LNCaP clone FGC (cell line): ENCODE measurements around the gene BACH2.
"Not testable (repeated sequence)": the region's sequence is repeated elsewhere in the genome, so short reads cannot be mapped to it uniquely, and the experiment has no call there.

ENCODE experiments used
- DNase-seq: peaks from one replicate; pipeline ENCODE4 v3.0.0-alpha.2; 2011; ENCODE audit warnings: low read depth
- H3K4me3 ChIP-seq: 2 replicates; pipeline ENCODE4 v1.5.1; 2011; ENCODE audit warnings: mild to moderate bottlenecking, low read depth, low read length, control low read depth
- TF ChIP-seq, protein P1 (sequence below): IDR thresholded peaks from 2 replicates; pipeline ENCODE4 v1.5.1; 2012; ENCODE audit warnings: mild to moderate bottlenecking; ENCODE audit not compliant: control insufficient read depth, insufficient read depth; ENCODE audit errors: extremely low read depth

BACH2 gene

DNA sequence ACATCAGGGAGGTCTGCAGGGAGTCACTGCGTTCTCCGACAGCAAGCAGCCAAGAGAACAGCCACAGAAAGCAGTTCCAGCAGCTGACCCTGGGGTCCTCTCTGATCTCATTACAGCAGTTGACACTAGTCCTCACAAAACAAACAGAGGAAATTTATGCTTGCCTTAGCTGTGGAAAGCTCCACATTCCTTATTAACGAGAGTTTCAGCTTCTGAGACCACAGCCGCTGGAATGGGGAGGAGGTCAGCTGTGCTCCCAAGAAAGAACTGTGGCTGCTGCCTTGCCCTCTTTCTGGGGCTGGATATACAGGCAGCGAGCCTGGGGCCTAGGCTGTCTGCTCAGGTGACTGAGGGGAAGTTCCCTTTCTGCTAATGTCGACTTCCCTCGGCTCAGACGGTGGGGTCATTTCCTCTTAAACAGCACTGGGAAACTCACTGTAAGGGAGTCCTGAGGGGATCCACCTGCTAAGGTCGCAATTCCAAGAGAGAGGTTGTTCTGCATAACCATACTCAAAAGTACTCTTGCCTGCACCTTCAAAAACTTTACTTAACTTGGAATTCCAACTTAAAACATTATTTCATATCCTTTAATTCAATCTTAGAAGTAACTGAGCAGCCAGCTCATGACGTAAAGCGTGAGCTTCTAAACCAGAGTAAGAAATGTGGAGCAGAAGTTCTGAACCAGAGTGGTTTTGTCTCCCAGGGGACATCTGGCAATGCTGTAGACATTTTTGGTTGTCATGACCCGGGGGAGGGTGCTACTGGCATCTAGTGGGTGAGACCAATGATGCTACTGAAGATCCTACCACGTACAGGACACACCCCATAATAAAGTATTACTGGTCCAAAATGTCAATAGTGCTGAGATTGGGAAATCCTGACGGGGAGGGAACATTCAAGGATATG, 80.3 kb downstream of the BACH2 start:
- TF ChIP-seq, protein P1, sequence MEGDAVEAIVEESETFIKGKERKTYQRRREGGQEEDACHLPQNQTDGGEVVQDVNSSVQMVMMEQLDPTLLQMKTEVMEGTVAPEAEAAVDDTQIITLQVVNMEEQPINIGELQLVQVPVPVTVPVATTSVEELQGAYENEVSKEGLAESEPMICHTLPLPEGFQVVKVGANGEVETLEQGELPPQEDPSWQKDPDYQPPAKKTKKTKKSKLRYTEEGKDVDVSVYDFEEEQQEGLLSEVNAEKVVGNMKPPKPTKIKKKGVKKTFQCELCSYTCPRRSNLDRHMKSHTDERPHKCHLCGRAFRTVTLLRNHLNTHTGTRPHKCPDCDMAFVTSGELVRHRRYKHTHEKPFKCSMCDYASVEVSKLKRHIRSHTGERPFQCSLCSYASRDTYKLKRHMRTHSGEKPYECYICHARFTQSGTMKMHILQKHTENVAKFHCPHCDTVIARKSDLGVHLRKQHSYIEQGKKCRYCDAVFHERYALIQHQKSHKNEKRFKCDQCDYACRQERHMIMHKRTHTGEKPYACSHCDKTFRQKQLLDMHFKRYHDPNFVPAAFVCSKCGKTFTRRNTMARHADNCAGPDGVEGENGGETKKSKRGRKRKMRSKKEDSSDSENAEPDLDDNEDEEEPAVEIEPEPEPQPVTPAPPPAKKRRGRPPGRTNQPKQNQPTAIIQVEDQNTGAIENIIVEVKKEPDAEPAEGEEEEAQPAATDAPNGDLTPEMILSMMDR: no peak
- H3K4me3 ChIP-seq: no peak overlapping the region
- no peak for DNase-seq

DNA sequence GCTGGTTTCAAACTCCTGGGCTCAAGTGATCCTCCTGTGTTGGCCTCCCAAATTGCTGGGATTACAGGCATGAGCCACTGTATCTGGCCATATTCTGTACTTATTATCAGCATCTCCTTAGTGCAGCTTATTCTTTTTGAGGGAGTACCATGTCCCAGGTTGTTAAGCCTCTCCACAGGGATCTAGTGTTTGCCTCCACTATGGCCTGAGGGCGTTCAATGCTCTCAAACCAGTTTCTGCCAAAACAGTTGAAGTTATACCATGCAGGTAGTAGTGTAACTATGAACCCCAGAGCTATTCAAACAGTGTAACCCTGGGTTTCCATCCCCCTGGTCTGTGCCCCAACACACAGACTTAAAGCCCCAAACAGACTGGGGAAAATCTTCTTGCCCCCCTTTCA, 81.7 kb downstream of the BACH2 start:
- DNase-seq: no peak
- TF ChIP-seq, protein P1: no peak
- no peak overlapping the region for H3K4me3 ChIP-seq

DNA sequence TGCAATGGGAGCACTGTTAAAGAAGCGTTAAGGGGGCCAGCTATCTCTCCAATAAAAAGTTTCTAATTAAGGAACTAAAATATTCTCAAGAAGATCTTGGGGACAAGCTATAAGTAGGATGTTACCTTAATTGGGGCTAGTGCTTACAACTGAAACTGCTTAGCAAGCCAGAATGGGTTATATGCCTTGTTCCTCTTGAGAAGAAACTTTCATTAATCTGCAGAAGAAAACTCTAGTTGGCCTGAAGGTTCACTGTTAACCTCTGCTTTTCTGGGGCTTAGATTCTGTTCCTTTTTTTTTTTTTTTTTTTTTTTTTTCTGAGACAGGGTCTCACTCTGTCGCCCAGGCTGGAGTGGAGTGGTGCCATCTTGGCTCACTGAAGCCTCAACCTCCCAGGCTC, 82.2 kb downstream of the BACH2 start:
- no peak overlapping the region for H3K4me3 ChIP-seq
- TF ChIP-seq, protein P1: no peak
- DNase-seq: no peak

DNA sequence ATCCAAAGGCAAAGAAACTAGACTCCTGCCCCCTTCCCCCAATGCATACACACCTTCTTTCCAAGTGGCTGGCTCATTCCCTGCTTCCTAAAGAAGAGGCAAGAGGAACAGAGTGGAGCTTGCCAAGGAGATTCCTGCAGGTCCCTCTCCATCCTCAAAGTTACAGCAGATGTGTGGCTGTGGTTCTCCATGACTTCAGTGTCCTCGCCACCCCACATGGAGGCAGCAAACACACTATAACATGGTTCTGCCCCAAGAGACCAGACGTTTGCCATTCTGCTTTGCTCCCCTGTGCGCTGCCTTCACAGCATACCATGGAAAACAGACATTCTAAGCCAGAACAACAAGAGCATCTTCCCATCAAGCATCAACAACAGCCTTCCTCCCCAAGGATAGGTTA, 84.4 kb downstream of the BACH2 start:
- TF ChIP-seq, protein P1: no peak

DNA sequence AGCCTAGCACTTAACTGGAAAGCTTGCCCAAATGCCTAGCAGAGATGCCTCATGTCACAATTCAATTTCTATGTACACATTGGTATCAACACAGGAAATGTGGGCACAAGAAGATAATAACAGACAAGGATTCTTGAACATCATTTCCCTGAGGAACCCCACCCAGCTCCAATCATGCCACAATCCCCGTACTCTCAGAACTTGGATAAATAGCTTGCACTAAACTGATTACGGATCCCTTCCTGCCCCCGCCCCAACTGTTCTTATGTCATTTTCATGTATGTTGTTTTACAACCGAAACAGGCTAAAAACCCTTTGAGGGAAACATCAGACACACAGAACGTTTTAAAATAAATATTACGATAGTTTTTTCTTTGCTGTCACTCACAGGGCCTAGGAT, 87.1 kb downstream of the BACH2 start:
- H3K4me3 ChIP-seq: no peak overlapping the region
- TF ChIP-seq, protein P1: no peak
- no peak for DNase-seq

More for the DNA sequence above, 84.4 kb downstream of the BACH2 start:
- DNase-seq: no peak
- H3K4me3 ChIP-seq: no peak overlapping the region

DNA sequence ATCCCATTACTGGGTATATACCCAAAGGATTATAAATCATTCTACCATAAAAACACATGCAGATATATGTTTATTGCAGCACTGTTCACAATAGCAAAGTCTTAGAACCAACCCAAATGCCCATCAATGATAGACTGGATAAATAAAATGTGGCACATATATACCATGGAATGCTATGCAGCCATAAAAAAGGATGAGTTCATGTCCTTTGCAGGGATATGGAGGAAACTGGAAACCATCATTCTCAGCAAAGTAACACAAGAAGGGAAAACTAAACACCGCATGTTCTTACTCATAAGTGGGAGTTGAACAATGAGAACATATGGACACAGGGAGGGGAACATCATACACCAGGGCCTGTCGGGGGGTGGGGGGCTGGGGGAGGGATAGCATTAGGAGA, 88.0 kb downstream of the BACH2 start:
- not testable (repeated sequence) for H3K4me3 ChIP-seq, DNase-seq

DNA sequence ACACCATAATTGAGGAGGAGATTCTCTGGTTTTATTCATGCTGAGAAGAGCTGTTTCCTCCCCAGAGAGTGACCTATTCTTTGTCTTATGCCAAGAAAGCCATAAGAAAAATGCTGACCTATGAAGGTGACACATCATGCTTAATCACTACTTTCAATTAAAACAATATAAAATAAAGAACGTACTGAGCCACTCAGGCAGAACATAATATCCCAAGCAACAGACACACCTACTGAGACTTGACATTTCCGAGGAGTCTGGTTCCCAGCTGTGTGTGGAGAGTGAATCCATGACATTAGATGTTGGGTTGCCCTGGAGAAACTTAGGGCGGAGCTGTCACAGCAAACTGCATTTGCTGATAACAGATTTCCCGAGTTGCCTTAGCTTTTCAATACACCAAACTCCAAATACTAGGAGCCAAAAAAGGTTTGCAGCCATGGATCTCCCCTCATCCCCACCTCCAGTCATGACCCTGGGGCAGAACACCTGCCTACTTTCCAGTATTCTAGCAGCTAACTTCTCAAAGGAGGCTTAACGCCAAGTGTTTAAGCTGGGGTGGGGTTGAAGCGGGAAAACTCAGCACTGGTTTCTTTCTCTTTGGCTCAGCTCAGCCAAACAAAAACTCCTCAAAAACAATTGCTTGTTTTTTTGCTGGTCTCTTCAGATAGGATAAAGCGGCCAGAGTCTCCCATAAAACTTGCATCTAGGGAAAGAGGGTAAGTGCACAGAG, 92.2 kb downstream of the BACH2 start:
- no peak overlapping the region for H3K4me3 ChIP-seq
- TF ChIP-seq, protein P1: no peak
- DNase-seq: no peak
